GM12891 (cell line): ENCODE data around the gene USP20.
"Not testable (repeated sequence)": the region's sequence is repeated elsewhere in the genome, so short reads cannot be mapped to it uniquely, and the experiment has no call there.

ENCODE experiments used
- POLR2A ChIP-seq: IDR thresholded peaks from 2 replicates; pipeline ENCODE4 v1.6.1; 2011; ENCODE audit warnings: low read depth, low read length, control low read depth
- POLR2AphosphoS5 ChIP-seq: IDR thresholded peaks from 2 replicates; pipeline ENCODE4 v1.6.1; 2011; ENCODE audit warnings: low read depth, low read length, control low read depth

- not testable (repeated sequence) for TF ChIP-seq POLR2A, POLR2AphosphoS5
Measured at GRCh38 chr9:129890718-129891299, 55.6 kb downstream of the USP20 start.
